HG03280 (cell line): ENCODE data around the gene LARGE1.

Experiments
- ATAC-seq: cut with Tn5 transposase; IDR thresholded peaks from one replicate; pipeline ENCODE4 v1.9.1; 2021; ENCODE audit warnings: mild to moderate bottlenecking, moderate library complexity; ENCODE audit not compliant: unreplicated experiment

Gene LARGE1

GRCh38 chr22:33920197-33920540 lies at the start of gene LARGE1:
Gene LARGE1 (minus strand): TSS chr22:33920476.
- peak; percentile 27 for ATAC-seq

- no peak for ATAC-seq
Measured at GRCh38 chr22:33969045-33969444, 48.8 kb upstream of the LARGE1 start.

DNA sequence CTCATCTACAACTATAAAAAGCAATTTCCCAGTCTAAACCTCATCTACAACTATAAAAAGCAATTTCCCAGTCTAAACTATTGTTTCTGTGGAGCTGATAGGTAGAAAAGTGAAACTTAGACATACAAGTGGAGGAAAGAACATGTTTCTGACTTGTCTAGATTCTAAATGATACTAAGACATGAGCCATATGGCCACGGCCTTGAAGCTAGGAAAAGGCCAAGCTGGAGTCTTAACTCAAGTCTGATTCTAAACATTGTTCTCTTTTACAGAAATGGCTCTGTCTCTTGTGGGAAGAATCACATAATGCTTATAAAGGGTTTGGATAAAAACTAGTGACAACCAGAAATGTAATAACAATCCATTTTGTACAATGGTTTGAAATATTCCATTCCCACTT lies 43.8 kb upstream of the LARGE1 start:
- ATAC-seq: no peak

DNA sequence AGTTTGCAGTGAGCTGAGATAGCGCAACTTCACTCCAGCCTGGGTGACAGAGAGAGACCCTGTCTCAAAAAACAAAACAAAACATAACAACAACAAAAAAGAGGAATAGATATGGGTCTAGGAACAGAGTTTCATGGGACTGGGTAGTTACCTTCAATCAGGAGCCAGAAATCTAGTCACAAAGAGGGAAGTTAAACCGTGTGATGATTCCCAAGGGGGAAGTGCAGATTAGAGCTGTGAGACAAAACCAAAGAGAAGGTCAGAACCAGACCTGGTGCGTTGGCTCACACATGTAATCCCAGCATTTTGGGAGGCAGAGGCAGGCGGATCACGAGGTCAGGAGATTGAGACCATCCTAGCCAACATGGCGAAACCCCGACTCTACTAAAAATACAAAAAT lies 42.1 kb upstream of the LARGE1 start:
- ATAC-seq: no peak

DNA sequence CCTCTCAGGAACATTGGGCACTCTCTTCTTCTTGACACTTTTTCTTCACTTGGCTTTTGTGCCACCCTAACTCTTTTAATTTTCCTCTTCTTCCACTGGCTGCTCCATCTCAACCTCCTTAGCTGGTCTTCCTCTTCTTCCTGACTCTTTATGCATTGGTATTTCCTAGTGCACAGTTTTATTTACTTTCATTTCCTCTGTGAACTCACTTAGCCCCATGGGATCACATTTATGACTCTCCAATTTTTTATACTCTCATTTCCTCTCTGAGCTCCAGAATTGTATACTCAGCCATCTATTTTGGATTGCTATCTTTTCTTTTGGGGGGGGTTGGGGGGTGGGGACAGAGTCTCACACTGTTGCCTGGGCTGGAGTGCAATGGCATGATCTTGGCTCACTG lies 38.5 kb upstream of the LARGE1 start:
- ATAC-seq: no peak

GRCh38 chr22:33957086-33957485 lies 36.8 kb upstream of the LARGE1 start:
- no peak for ATAC-seq

GRCh38 chr22:33952776-33953175 lies 32.5 kb upstream of the LARGE1 start:
- no peak for ATAC-seq

DNA sequence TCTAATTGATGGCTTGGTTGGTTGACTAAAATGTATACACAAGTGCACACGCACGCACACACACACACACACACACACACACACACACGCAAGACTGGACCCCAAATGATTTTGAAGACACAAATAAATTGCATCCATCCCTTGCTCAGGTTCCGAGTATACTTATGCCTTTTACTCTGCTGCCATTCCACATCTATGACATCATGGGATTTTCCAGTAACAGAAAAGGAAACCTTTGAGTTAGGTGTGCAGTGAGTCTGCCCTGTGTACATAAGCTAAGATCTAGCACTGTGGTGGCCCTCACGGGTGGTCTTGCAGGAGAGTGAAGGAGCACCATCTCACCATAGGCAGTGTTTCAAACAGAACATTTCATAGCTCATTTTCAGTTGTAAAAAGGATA lies 20.5 kb upstream of the LARGE1 start:
- ATAC-seq: no peak

- ATAC-seq: no peak
Measured at GRCh38 chr22:33932997-33933396, 12.7 kb upstream of the LARGE1 start.

- no peak for ATAC-seq
Measured at GRCh38 chr22:33931406-33931805, 11.1 kb upstream of the LARGE1 start.

- ATAC-seq: no peak
Measured at GRCh38 chr22:33927752-33928151, 7.5 kb upstream of the LARGE1 start.

GRCh38 chr22:33925194-33925593 lies 4.9 kb upstream of the LARGE1 start:
- no peak for ATAC-seq

GRCh38 chr22:33923660-33924246 lies 3.5 kb upstream of the LARGE1 start:
- no peak for ATAC-seq

DNA sequence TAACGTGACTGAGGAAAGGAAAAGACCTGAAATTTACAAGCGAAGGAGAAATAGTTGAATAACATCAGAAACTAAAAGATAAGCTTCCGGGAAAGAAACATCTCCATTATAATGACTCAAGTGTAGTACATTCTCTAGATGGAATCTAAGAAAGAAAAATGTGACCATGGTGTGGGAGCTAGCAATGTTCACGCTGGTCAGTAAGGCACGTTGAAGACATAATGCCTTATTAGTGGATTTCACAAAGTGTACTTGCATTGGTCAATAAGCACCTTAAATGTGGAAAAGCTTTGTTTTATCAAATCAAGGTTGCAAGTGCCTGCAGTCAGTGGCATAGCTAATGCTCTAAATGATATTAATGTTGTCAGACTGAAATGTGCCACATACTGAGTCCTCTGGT lies 2.8 kb upstream of the LARGE1 start:
- no peak for ATAC-seq

GRCh38 chr22:33922349-33922681 lies 2.0 kb upstream of the LARGE1 start:
- no peak for ATAC-seq

GRCh38 chr22:33921525-33922348 lies 1.5 kb upstream of the LARGE1 start:
- no peak for ATAC-seq

DNA sequence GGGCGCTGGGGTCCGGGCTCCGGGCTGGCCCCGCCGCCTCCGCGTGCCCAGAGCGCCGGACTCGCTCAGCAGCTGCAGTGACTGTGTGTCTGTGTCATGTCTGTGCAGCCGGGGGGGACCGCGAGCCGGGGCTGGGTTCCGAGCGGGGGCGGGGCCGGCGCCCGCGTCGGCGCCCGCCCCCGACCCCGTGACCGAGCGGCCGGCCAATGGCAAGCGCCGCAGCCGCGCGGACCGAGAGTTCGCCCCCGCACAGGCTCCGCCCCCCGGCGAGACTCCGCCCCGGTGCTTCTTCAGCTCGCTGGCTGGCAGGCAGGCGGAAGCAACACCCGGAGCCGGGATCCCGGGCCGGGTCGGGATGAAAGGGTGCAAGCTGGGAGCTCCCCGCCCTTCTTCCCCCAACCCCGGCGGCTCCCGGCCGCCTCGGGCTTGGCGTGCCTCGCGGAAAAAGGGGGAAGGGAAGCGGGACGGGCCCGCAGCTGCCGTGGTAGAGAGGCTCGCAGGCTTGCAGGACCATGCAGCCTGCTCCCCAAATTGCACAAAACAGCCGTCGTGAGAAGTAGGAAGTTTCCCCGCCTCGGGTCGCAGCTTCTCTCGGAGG lies 750 bp upstream of the LARGE1 start:
- ATAC-seq: peak; percentile 66

GRCh38 chr22:33919391-33920196 lies 682 bp downstream of the LARGE1 start:
- peak; percentile 8 for ATAC-seq

DNA sequence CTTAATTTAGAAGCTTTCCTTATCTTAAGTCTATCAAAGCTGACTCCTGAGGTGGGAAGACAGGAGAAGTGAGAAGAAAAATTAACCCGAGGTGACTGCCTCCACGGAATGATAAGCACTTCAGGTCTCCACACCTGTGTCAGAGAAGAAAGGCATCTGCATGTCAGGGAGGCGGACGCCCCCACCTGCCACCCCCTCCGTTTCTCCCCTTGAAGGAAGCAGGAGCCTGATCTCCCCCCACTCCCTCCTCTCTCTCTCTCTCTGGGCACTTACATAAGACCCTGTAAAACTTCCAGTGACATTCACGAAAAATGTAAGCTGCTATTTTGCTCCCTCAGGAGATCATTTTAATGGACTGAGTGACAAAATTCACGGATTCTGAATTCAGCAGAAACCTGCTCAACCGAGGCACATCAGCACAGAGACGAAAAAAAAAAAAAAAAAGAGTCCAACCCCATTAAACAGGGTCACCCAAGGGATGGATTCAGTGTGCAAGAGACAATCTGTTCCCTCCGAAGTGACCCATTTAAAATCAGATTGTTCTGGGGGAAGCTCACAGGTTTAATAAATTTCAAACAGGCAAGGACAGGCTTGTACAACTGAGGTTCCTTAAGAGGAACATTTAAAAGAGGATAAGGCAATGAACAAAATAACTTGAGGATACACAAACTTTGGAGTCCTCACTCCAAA lies 1.5 kb downstream of the LARGE1 start:
- ATAC-seq: no peak

GRCh38 chr22:33917744-33918406 lies 2.4 kb downstream of the LARGE1 start:
- ATAC-seq: no peak

- no peak for ATAC-seq
Measured at GRCh38 chr22:33914699-33915098, 5.6 kb downstream of the LARGE1 start.
